CD4-positive, alpha-beta T cell (primary cell): ENCODE results near the gene CHCHD4. TPM values are rescaled to one million over a fixed set of nuclear protein-coding genes. Genes with fewer than 3 reads are reported as not detected.

ENCODE experiments used
- ATAC-seq: fragments of 200-7000 bp; cut with Tn5 transposase; one replicate; pipeline ENCODE4 v1.10.0; 2022; ENCODE audit warnings: mild to moderate bottlenecking; ENCODE audit not compliant: poor library complexity
- CTCF ChIA-PET: fragments of 350-600 bp; sonication (Branson Sonifier 250); formaldehyde crosslinking; loops from one replicate; lab custom pipeline; 2021; ENCODE audit warnings: antibody characterized with exemption, inconsistent platforms; lab: Charles Lee
- POLR2A ChIA-PET: fragments of 350-600 bp; sonication (Branson Sonifier 250); formaldehyde crosslinking; loops from one replicate; lab custom pipeline; 2021; ENCODE audit warnings: antibody characterized with exemption, inconsistent platforms; lab: Charles Lee
- DNase-seq, 14 experiments: peaks; one replicate each; pipeline ENCODE4 v3.0.0-alpha.2; 2013 to 2020; ENCODE audit warnings: mixed read lengths in 2 of 14
- H3K27ac ChIP-seq, 2 donors: one replicate each; pipeline versions ENCODE4 v1.5.1 to v1.7.0; 2013; ENCODE audit warnings: low read length in 2 of 2, low read depth in 1 of 2, mild to moderate bottlenecking in 1 of 2
- H3K27me3 ChIP-seq, 2 experiments: 1 replicate in 1 of 2; 2 replicates in 1 of 2; pipeline versions ENCODE4 v1.6.1 to v1.7.0; 2013; ENCODE audit warnings: low read length in 2 of 2, control low read depth in 1 of 2, mild to moderate bottlenecking in 1 of 2, moderate library complexity in 1 of 2; ENCODE audit not compliant: insufficient read depth in 2 of 2, control insufficient read depth in 1 of 2
- H3K36me3 ChIP-seq: one replicate; pipeline ENCODE4 v1.6.1; 2013; ENCODE audit warnings: low read length, control low read depth; ENCODE audit not compliant: insufficient read depth
- H3K4me1 ChIP-seq: one replicate; pipeline ENCODE4 v1.6.1; 2013; ENCODE audit warnings: low read length, control low read depth; ENCODE audit not compliant: insufficient read depth
- H3K4me3 ChIP-seq: one replicate; pipeline ENCODE4 v1.5.1; 2013; ENCODE audit warnings: mild to moderate bottlenecking, low read length, moderate library complexity
- H3K9me3 ChIP-seq, 2 experiments: 1 replicate in 1 of 2; 2 replicates in 1 of 2; pipeline versions ENCODE4 v1.6.1 to v1.7.0; 2013; ENCODE audit warnings: low read length in 2 of 2, mild to moderate bottlenecking in 2 of 2, control low read depth in 1 of 2, moderate library complexity in 1 of 2; ENCODE audit not compliant: control insufficient read depth in 1 of 2, insufficient read depth in 1 of 2
- H3K27ac Mint-ChIP-seq: one replicate; pipeline ENCODE4 v1.8.0; 2020; ENCODE audit warnings: mixed read lengths
- H3K27me3 Mint-ChIP-seq: one replicate; pipeline ENCODE4 v1.8.0; 2021; ENCODE audit warnings: mixed read lengths
- H3K36me3 Mint-ChIP-seq: one replicate; pipeline ENCODE4 v1.8.0; 2021; ENCODE audit warnings: low read depth, mixed read lengths
- H3K4me1 Mint-ChIP-seq: one replicate; pipeline ENCODE4 v1.8.0; 2021; ENCODE audit warnings: low read depth, mixed read lengths
- H3K4me3 Mint-ChIP-seq: one replicate; pipeline ENCODE4 v1.8.0; 2020; ENCODE audit warnings: mild to moderate bottlenecking, mixed read lengths
- H3K9me3 Mint-ChIP-seq: one replicate; pipeline ENCODE4 v1.8.0; 2020; ENCODE audit warnings: mixed read lengths
- CTCF ChIP-seq: fragments of 200-600 bp; IDR thresholded peaks from one replicate; pipeline ENCODE4 v1.8.0; 2022; ENCODE audit warnings: antibody characterized with exemption, mild to moderate bottlenecking
- intact Hi-C, 2 experiments: fragments of 100-400 bp; cut with DNase I in 1 of 2; cut with micrococcal nuclease in 1 of 2; formaldehyde crosslinking; loops; one replicate each; pipeline versions ENCODE4 v1.15.1 to v1.9.0; 2023 to 2025; cut with DNase I, micrococcal nuclease
- total RNA-seq, 174 experiments: library from RNA in 2 of 174; stranded (reverse) in 2 of 174; gene quantifications; one replicate each; pipeline ENCODE4 v1.2.3 and lab custom pipeline; 2021 to 2026

CHCHD4 gene
- total RNA-seq, 2 experiments from 2014 or later, result 0.50 to 1.1 TPM

GRCh38 chr3:14129296-14129695 is 4.6 kb upstream of the CHCHD4 start:
- ChIA-PET CTCF (no interaction called here), POLR2A (interaction anchor here (1.4 kb wide), 1 partner anchor 49 kb away, joined by 5 read pairs; the partner anchor contains the start of genes LSM3 and XPC)
- Histone ChIP-seq H3K27me3 (no peaks in the 10 kb centered on the region), H3K4me1 (peaks cover 33% of the 10 kb centered on the region), H3K27ac (no peak overlapping the region), H3K4me3 (no peak overlapping the region), H3K9me3 (no peaks in the 10 kb centered on the region), H3K36me3 (peaks cover 67% of the 10 kb centered on the region)
- Mint-ChIP-seq H3K9me3 (no peaks in the 10 kb centered on the region), H3K4me3 (no peak overlapping the region), H3K36me3 (peaks cover 84% of the 10 kb centered on the region), H3K27ac (no peak overlapping the region), H3K27me3 (no peaks in the 10 kb centered on the region), H3K4me1 (peaks cover 39% of the 10 kb centered on the region)
- DNase-seq, result no peak
- intact Hi-C loops, result loop anchor here in 1 of 2 experiments (10.0 kb wide), 2 partner anchors 474 to 936 kb away; partner anchors contain the start of gene MRPS25
- ATAC-seq, result no peak
- TF ChIP-seq CTCF, result no peak

- H3K9me3 ChIP-seq, result no peaks in the 10 kb centered on the region
- peaks cover 44% of the 10 kb centered on the region for H3K4me1 Mint-ChIP-seq
- no peaks in the 10 kb centered on the region for H3K27me3 Mint-ChIP-seq
- POLR2A ChIA-PET, result interaction anchor here (1.1 to 1.4 kb wide), 2 partner anchors 47 to 50 kb away, joined by 5 read pairs; partner anchors contain the start of genes LSM3 and XPC
- no peaks in the 10 kb centered on the region for H3K27me3 ChIP-seq
- H3K4me3 ChIP-seq, result no peak overlapping the region
- no peaks in the 10 kb centered on the region for H3K9me3 Mint-ChIP-seq
- CTCF ChIA-PET, result no interaction called here
- no peak for DNase-seq
- intact Hi-C loops, result loop anchor here in 1 of 2 experiments (1.0 to 10.0 kb wide), 3 partner anchors 13 to 936 kb away; partner anchors contain the start of gene MRPS25
- TF ChIP-seq CTCF, result no peak
- H3K4me1 ChIP-seq, result peaks cover 38% of the 10 kb centered on the region
- peaks cover 83% of the 10 kb centered on the region for H3K36me3 Mint-ChIP-seq
- H3K36me3 ChIP-seq, result peaks cover 61% of the 10 kb centered on the region
- H3K27ac Mint-ChIP-seq, result no peak overlapping the region
- H3K27ac ChIP-seq, result no peak overlapping the region
- no peak for ATAC-seq
- H3K4me3 Mint-ChIP-seq, result peak overlapping the region; percentile 64
These were observed 4.1 kb upstream of the CHCHD4 start for GRCh38 chr3:14128724-14129123.

- TF ChIP-seq CTCF, result no peak
- H3K4me1 Mint-ChIP-seq, result peaks cover 54% of the 10 kb centered on the region
- POLR2A ChIA-PET, result interaction anchor here (1.0 to 1.4 kb wide), 3 partner anchors 14 to 51 kb away, joined by 4 to 5 read pairs (median 5); partner anchors contain the start of genes LSM3 and XPC
These were observed 3.0 kb upstream of the CHCHD4 start for GRCh38 chr3:14127516-14128161.

More at GRCh38 chr3:14127516-14128161, 3.0 kb upstream of the CHCHD4 start:
- no peak for ATAC-seq
- no peak overlapping the region for H3K27ac ChIP-seq
- Mint-ChIP-seq H3K4me3 (peak overlapping the region; percentile 64), H3K9me3 (no peaks in the 10 kb centered on the region), H3K27ac (no peak overlapping the region), H3K27me3 (no peaks in the 10 kb centered on the region), H3K36me3 (peaks cover 73% of the 10 kb centered on the region)
- H3K4me1 ChIP-seq, result peaks cover 48% of the 10 kb centered on the region
- no peaks in the 10 kb centered on the region for H3K9me3 ChIP-seq
- CTCF ChIA-PET, result interaction anchor here (1.2 to 1.4 kb wide), 2 partner anchors 15 to 51 kb away, joined by 3 to 5 read pairs; partner anchors contain the start of genes LSM3 and XPC
- peaks cover 51% of the 10 kb centered on the region for H3K36me3 ChIP-seq
- intact Hi-C loops, result loop anchor here in 1 of 2 experiments (1.0 to 10.0 kb wide), 3 partner anchors 14 to 937 kb away; partner anchors contain the start of gene MRPS25
- H3K4me3 ChIP-seq, result no peak overlapping the region
- no peaks in the 10 kb centered on the region for H3K27me3 ChIP-seq
- DNase-seq, result no peak
